Sigmoid colon (tissue), 4 donors: ENCODE results near the gene ATP1A3.

Experiments used
- CTCF ChIP-seq, 4 experiments: fragments of 450-650 bp in 3 of 4; fragments of 200-600 bp in 1 of 4; IDR thresholded peaks; one replicate each; pipeline ENCODE4 v1.5.1; 2016 to 2019; ENCODE audit warnings: antibody characterized with exemption in 4 of 4, mild to moderate bottlenecking in 3 of 4, moderate library complexity in 2 of 4
- POLR2A ChIP-seq, 2 donors: fragments of 450-650 bp; IDR thresholded peaks; one replicate each; pipeline ENCODE4 v1.6.1; 2016; ENCODE audit warnings: antibody characterized with exemption in 2 of 2, mild to moderate bottlenecking in 2 of 2, moderate library complexity in 2 of 2
- POLR2AphosphoS5 ChIP-seq, 4 donors: sonication (generic); formaldehyde crosslinking; IDR thresholded peaks; one replicate each; pipeline ENCODE4 v1.6.1; 2017; ENCODE audit warnings: antibody characterized with exemption in 4 of 4

GRCh38 chr19:41960973-41961372 is 33.1 kb downstream of the ATP1A3 start:
- TF ChIP-seq POLR2AphosphoS5 (IDR thresholded peaks at IDR 0.05) (no peak), POLR2A (IDR thresholded peaks at IDR 0.05) (no peak), CTCF (IDR thresholded peaks at IDR 0.05) (no peak)
